Kidney (tissue), 14 donors: Measurements from ENCODE around the gene CLCN7. TPM values are rescaled to one million over a fixed set of nuclear protein-coding genes. Genes with fewer than 3 reads are reported as not detected.

ENCODE experiments used
- DNase-seq, 5 donors: peaks; one replicate each; pipeline ENCODE4 v3.0.0-alpha.2; 2013 to 2020
- FAIRE-seq: peaks from 2 replicates; lab custom pipeline; 2012; peaks lifted over from hg19 to GRCh38; lab: Jason Lieb, UNC
- H3K27ac ChIP-seq, 2 donors: one replicate each; pipeline ENCODE4 v1.7.0; 2013; ENCODE audit warnings: low read depth in 2 of 2, low read length in 2 of 2, inconsistent platforms in 1 of 2
- H3K27me3 ChIP-seq: one replicate; pipeline ENCODE4 v1.7.1; 2013; ENCODE audit warnings: low read length, inconsistent platforms; ENCODE audit not compliant: control insufficient read depth, insufficient read depth
- H3K36me3 ChIP-seq, 3 donors: one replicate each; pipeline versions ENCODE4 v1.7.0 to v1.7.1; 2013; ENCODE audit warnings: low read length in 3 of 3, control low read depth in 1 of 3, inconsistent platforms in 1 of 3; ENCODE audit not compliant: insufficient read depth in 3 of 3, control insufficient read depth in 2 of 3
- H3K4me1 ChIP-seq, 3 donors: one replicate each; pipeline versions ENCODE4 v1.7.0 to v1.7.1; 2013; ENCODE audit warnings: low read length in 3 of 3, inconsistent platforms in 1 of 3, low read depth in 1 of 3; ENCODE audit not compliant: control insufficient read depth in 2 of 3, insufficient read depth in 2 of 3
- H3K4me3 ChIP-seq, 3 donors: one replicate each; pipeline versions ENCODE4 v1.7.0 to v1.8.1; 2013; ENCODE audit warnings: low read length in 3 of 3, control low read depth in 1 of 3, inconsistent platforms in 1 of 3
- H3K9ac ChIP-seq, 3 donors: one replicate each; pipeline versions ENCODE4 v1.7.0 to v1.7.1; 2013; ENCODE audit warnings: low read length in 3 of 3, control low read depth in 1 of 3, inconsistent platforms in 1 of 3
- H3K9me3 ChIP-seq, 3 donors: one replicate each; pipeline versions ENCODE4 v1.7.0 to v1.7.1; 2013; ENCODE audit warnings: low read length in 3 of 3, control low read depth in 1 of 3, inconsistent platforms in 1 of 3; ENCODE audit not compliant: control insufficient read depth in 2 of 3, insufficient read depth in 1 of 3
- CTCF ChIP-seq: IDR thresholded peaks from 3 replicates; pipeline ENCODE4 v1.5.1; 2012; ENCODE audit warnings: mild to moderate bottlenecking, moderate library complexity, borderline replicate concordance; ENCODE audit not compliant: insufficient read depth; ENCODE audit errors: extremely low read depth
- intact Hi-C: fragments of 100-400 bp; cut with DNase I; formaldehyde crosslinking; loops from one replicate; pipeline ENCODE4 v1.11.1; 2022
- polyA plus RNA-seq: library from polyadenylated mRNA; stranded (reverse); fragments of 350-450 nt; fragmentation: Illumina TruSeq; extraction: RNeasy Lipid Tissue Mini Kit (QIAGEN cat#74804); gene quantifications from one replicate; pipeline ENCODE4 v1.2.3, GENCODE V29; 2014; ENCODE audit warnings: low read depth, low replicate concordance; ENCODE audit not compliant: insufficient read depth
- total RNA-seq: library from RNA; stranded (reverse); fragmentation: NEBNext Ultra II Directional; extraction: Animal tissue kit (Norgen Biotek cat#: 25700); gene quantifications from one replicate; pipeline ENCODE4 v1.2.1, GENCODE V29; 2021
- donor health status: control.
- donor health status: control.
- donor health status: control.
- donor health status: control.
- donor health status: control.
- donor health status: DM: yes; HTN: yes; CAD: no.
- donor health status: Normal renal cell carcinoma (clear cell type).

CLCN7 gene
- total and polyA plus RNA-seq, 2 donors from 2014 or later = 38.9 to 92.5 TPM

GRCh38 chr16:1487395-1488053 lies 12.7 kb upstream of the CLCN7 start:
- no peak overlapping the region for H3K27ac ChIP-seq
- FAIRE-seq (no peak), DNase-seq (peak in 1 of 5 donors; percentile 71)
- H3K27me3 ChIP-seq = no peaks in the 10 kb centered on the region
- peaks cover 0 to 3% (median 0%) of the 10 kb centered on the region in 3 donors for H3K4me1 ChIP-seq
- no peak overlapping the region for H3K9ac ChIP-seq
- no peaks in the 10 kb centered on the region for H3K36me3 ChIP-seq
- TF ChIP-seq CTCF = no peak
- no peak overlapping the region for H3K4me3 ChIP-seq
- H3K9me3 ChIP-seq = no peaks in the 10 kb centered on the region
- intact Hi-C loops = no loop called here

- no peak for TF ChIP-seq CTCF
- H3K4me1 ChIP-seq = no peaks in the 10 kb centered on the region
- no peak overlapping the region for H3K4me3 ChIP-seq
- H3K9ac ChIP-seq = no peak overlapping the region
- DNase-seq (peak in 1 of 5 donors; percentile 55), FAIRE-seq (no peak)
- no peaks in the 10 kb centered on the region for H3K36me3 ChIP-seq
- H3K27me3 ChIP-seq = no peaks in the 10 kb centered on the region
- no peak overlapping the region for H3K27ac ChIP-seq
- intact Hi-C loops = no loop called here
- no peaks in the 10 kb centered on the region for H3K9me3 ChIP-seq
Observed at GRCh38 chr16:1486551-1487390, 11.9 kb upstream of the CLCN7 start.

- intact Hi-C loops = no loop called here
- H3K9ac ChIP-seq = no peak overlapping the region
- H3K27ac ChIP-seq = no peak overlapping the region
- H3K9me3 ChIP-seq = no peaks in the 10 kb centered on the region
- H3K27me3 ChIP-seq = no peaks in the 10 kb centered on the region
- no peak for TF ChIP-seq CTCF
- no peak overlapping the region for H3K4me3 ChIP-seq
- H3K36me3 ChIP-seq = no peaks in the 10 kb centered on the region
- DNase-seq (peak in 1 of 5 donors; percentile 69), FAIRE-seq (no peak)
- no peaks in the 10 kb centered on the region for H3K4me1 ChIP-seq
Observed at GRCh38 chr16:1485847-1486496, 11.1 kb upstream of the CLCN7 start.
